Transverse colon (tissue), 4 donors: Measurements from ENCODE around the gene TRRAP.

Experiments used
- EP300 ChIP-seq: sonication (generic); formaldehyde crosslinking; IDR thresholded peaks from one replicate; pipeline ENCODE4 v1.6.1; 2017; ENCODE audit warnings: antibody characterized with exemption, low read depth
- POLR2AphosphoS5 ChIP-seq, 3 donors: sonication (generic); formaldehyde crosslinking; IDR thresholded peaks; one replicate each; pipeline ENCODE4 v1.6.1; 2016; ENCODE audit warnings: antibody characterized with exemption in 3 of 3
- TF ChIP-seq, protein P1 (sequence below), 5 experiments: fragments of 200-600 bp in 3 of 5; fragments of 450-650 bp in 2 of 5; sonication (generic) in 3 of 5; IDR thresholded peaks; 1 replicate in 2 of 5; 2 replicates in 3 of 5; pipeline ENCODE4 v1.5.1; 2016 to 2017; ENCODE audit warnings: antibody characterized with exemption in 5 of 5, inconsistent platforms in 3 of 5, mild to moderate bottlenecking in 2 of 5, moderate library complexity in 1 of 5

- TF ChIP-seq, protein P1, sequence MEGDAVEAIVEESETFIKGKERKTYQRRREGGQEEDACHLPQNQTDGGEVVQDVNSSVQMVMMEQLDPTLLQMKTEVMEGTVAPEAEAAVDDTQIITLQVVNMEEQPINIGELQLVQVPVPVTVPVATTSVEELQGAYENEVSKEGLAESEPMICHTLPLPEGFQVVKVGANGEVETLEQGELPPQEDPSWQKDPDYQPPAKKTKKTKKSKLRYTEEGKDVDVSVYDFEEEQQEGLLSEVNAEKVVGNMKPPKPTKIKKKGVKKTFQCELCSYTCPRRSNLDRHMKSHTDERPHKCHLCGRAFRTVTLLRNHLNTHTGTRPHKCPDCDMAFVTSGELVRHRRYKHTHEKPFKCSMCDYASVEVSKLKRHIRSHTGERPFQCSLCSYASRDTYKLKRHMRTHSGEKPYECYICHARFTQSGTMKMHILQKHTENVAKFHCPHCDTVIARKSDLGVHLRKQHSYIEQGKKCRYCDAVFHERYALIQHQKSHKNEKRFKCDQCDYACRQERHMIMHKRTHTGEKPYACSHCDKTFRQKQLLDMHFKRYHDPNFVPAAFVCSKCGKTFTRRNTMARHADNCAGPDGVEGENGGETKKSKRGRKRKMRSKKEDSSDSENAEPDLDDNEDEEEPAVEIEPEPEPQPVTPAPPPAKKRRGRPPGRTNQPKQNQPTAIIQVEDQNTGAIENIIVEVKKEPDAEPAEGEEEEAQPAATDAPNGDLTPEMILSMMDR (IDR thresholded peaks at IDR 0.05): no peak
- TF ChIP-seq EP300 (no peak), POLR2AphosphoS5 (IDR thresholded peaks at IDR 0.05) (no peak)
These were observed 66.1 kb downstream of the TRRAP start for GRCh38 chr7:98944386-98944785.
